ENCODE data around the gene CDC27. TPM values are rescaled to one million over a fixed set of nuclear protein-coding genes. Genes with fewer than 3 reads are reported as not detected.
"Not testable (repeated sequence)": the region's sequence is repeated elsewhere in the genome, so short reads cannot be mapped to it uniquely, and the experiment has no call there.

Gene CDC27
- total and polyA plus RNA-seq, 2 donors (not counting 1 experiment from before 2014, with no cell fraction given), result 106 to 137 TPM

DNA sequence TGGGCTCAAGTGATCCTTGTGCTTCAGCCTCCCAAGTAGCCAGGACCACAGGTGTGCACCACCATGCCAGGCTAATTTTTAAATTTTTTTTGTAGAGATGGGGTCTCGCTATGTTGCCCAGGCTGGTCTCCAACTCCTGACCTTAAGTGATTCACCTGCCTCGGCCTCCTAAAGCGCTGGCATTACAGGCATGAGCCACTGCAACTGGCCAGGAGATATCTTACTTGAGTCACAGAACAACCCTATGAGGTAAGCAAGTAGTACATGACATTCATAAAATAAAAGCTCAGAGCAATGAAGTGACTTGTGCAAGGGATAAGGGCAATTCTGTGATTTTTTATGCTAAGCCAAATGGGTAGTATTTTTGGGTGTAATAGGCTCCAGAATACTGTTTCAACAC, 57.3 kb downstream of the CDC27 start:
- Histone ChIP-seq H3K4me3 (replicated peaks in 1 of 4; ENCODE audit: control extremely low read depth in 1 of 4, insufficient read depth in 1 of 4, low read depth in 3 of 4, low read length in 4 of 4) (no peak overlapping the region), H3K9me3 (ENCODE audit: control insufficient read depth, insufficient read depth, low read depth, low read length) (no peaks in the 10 kb centered on the region), H3K4me2 (ENCODE audit: extremely low read depth, insufficient read depth, low read length) (no peak overlapping the region), H3K27ac (ENCODE audit: insufficient read depth, low read length) (no peak overlapping the region), H3K79me2 (ENCODE audit: control insufficient read depth, insufficient read depth, low read length) (no peaks in the 10 kb centered on the region), H3K27me3 (ENCODE audit: control insufficient read depth, insufficient read depth, low read length) (no peaks in the 10 kb centered on the region), H3K4me1 (ENCODE audit: control insufficient read depth, extremely low read depth, insufficient read depth, low read length) (no peaks in the 10 kb centered on the region), H3K36me3 (ENCODE audit: control insufficient read depth, insufficient read depth, low read length) (peaks cover 5% of the 10 kb centered on the region), H2AFZ (ENCODE audit: low read length) (no peak overlapping the region), H3K9ac (ENCODE audit: insufficient read depth, low read length) (no peak overlapping the region), H4K20me1 (ENCODE audit: control insufficient read depth, extremely low read depth, insufficient read depth, low read length) (no peaks in the 10 kb centered on the region)
- DNase-seq (ENCODE audit: low read depth in 2 of 2), result peak in 1 of 2 donors; percentile 41
- TF ChIP-seq, protein P1, sequence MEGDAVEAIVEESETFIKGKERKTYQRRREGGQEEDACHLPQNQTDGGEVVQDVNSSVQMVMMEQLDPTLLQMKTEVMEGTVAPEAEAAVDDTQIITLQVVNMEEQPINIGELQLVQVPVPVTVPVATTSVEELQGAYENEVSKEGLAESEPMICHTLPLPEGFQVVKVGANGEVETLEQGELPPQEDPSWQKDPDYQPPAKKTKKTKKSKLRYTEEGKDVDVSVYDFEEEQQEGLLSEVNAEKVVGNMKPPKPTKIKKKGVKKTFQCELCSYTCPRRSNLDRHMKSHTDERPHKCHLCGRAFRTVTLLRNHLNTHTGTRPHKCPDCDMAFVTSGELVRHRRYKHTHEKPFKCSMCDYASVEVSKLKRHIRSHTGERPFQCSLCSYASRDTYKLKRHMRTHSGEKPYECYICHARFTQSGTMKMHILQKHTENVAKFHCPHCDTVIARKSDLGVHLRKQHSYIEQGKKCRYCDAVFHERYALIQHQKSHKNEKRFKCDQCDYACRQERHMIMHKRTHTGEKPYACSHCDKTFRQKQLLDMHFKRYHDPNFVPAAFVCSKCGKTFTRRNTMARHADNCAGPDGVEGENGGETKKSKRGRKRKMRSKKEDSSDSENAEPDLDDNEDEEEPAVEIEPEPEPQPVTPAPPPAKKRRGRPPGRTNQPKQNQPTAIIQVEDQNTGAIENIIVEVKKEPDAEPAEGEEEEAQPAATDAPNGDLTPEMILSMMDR (conservative IDR thresholded peaks at IDR 0.05 in 1 of 2, IDR thresholded peaks at IDR 0.05 in 1 of 2; ENCODE audit: low read depth in 1 of 2, low read length in 2 of 2), result no peak

DNA sequence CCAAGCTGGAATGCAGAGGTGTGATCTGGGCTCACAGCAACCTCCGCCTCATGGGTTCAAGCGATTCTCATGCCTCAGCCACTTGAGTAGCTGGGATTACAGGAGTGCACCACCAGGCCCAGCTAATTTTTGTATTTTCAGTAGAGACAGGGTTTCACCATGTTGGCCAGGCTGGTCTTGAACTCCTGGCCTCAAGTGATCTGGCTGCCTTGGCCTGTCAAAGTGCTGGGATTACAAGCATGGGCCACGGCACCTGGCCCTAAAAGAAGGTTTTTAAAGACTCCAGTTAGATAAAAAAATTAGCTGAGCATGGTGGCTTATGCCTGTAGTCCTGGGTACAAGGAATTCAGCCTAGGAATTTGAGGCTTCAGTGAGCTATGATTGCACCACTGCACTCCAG, 62.3 kb downstream of the CDC27 start:
- not testable (repeated sequence) for H3K79me2 ChIP-seq (ENCODE audit: control insufficient read depth, insufficient read depth, low read length); DNase-seq (ENCODE audit: low read depth in 2 of 2); H3K36me3 ChIP-seq (ENCODE audit: control insufficient read depth, insufficient read depth, low read length)

DNA sequence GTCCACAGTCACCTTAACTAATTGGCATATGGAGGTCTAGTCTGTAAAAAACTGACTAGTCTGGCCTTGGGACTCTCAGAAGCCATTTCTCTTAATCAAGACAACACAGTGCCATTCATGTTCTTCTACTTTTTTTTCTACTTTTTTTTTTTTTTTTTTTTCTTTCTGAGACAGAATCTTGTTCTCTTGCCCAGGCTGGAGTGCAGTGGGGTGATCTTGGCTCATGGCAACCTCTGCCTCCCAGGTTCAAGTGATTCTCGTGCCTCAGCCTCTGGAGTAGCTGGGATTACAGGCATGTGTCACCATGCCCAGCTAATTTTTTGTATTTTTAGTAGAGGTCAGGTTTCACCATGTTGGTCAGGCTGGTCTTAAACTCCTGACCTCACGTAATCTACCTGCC, 65.8 kb downstream of the CDC27 start:
- not testable (repeated sequence) for H3K27me3 ChIP-seq (ENCODE audit: control insufficient read depth, insufficient read depth, low read length); H3K9me3 ChIP-seq (ENCODE audit: control insufficient read depth, insufficient read depth, low read depth, low read length); H3K36me3 ChIP-seq (ENCODE audit: control insufficient read depth, insufficient read depth, low read length); H3K27ac ChIP-seq (ENCODE audit: insufficient read depth, low read length); H2AFZ ChIP-seq (ENCODE audit: low read length); H3K4me3 ChIP-seq (replicated peaks in 1 of 4; ENCODE audit: control extremely low read depth in 1 of 4, insufficient read depth in 1 of 4, low read depth in 3 of 4, low read length in 4 of 4); H3K9ac ChIP-seq (ENCODE audit: insufficient read depth, low read length); H4K20me1 ChIP-seq (ENCODE audit: control insufficient read depth, extremely low read depth, insufficient read depth, low read length); H3K79me2 ChIP-seq (ENCODE audit: control insufficient read depth, insufficient read depth, low read length); H3K4me2 ChIP-seq (ENCODE audit: extremely low read depth, insufficient read depth, low read length); DNase-seq (ENCODE audit: low read depth in 2 of 2)
- H3K4me1 ChIP-seq (ENCODE audit: control insufficient read depth, extremely low read depth, insufficient read depth, low read length), result peaks cover 12% of the 10 kb centered on the region

More for the DNA sequence above, 62.3 kb downstream of the CDC27 start:
- H4K20me1 ChIP-seq (ENCODE audit: control insufficient read depth, extremely low read depth, insufficient read depth, low read length); H2AFZ ChIP-seq (ENCODE audit: low read length); H3K9me3 ChIP-seq (ENCODE audit: control insufficient read depth, insufficient read depth, low read depth, low read length); H3K9ac ChIP-seq (ENCODE audit: insufficient read depth, low read length); H3K27ac ChIP-seq (ENCODE audit: insufficient read depth, low read length); H3K4me3 ChIP-seq (replicated peaks in 1 of 4; ENCODE audit: control extremely low read depth in 1 of 4, insufficient read depth in 1 of 4, low read depth in 3 of 4, low read length in 4 of 4); H3K27me3 ChIP-seq (ENCODE audit: control insufficient read depth, insufficient read depth, low read length); H3K4me2 ChIP-seq (ENCODE audit: extremely low read depth, insufficient read depth, low read length); H3K4me1 ChIP-seq (ENCODE audit: control insufficient read depth, extremely low read depth, insufficient read depth, low read length): not testable (repeated sequence)

DNA sequence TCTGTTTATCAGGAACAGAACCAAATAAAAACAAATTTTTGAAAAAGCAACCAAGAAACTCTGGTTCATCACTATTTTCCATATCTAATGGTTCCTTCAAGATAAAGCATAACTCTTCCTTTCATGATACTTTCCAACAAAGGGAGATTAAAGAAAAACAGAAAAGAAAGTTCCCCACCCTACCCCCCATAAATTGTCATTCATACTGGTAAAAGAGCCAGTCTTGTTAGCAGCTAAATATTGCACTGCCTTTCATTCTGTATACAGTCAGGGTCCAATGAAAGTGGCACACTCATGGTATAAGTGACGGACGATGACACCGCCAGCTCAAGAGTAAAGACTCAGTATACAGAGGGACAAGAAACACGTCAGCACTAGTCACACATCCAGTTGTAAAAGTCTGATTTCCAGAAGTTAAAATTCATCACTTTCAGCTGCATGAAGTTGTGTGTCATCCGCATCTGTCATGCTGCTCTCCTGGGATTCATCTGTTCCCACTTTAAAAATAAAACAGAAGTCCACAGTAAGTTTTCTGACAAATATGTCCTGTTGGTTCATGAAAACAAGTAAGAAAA, 68.5 kb downstream of the CDC27 start:
- Histone ChIP-seq H2AFZ (ENCODE audit: low read length) (no peak overlapping the region), H3K4me2 (ENCODE audit: extremely low read depth, insufficient read depth, low read length) (no peak overlapping the region), H4K20me1 (ENCODE audit: control insufficient read depth, extremely low read depth, insufficient read depth, low read length) (peaks cover 3% of the 10 kb centered on the region), H3K4me1 (ENCODE audit: control insufficient read depth, extremely low read depth, insufficient read depth, low read length) (peaks cover 12% of the 10 kb centered on the region), H3K27me3 (ENCODE audit: control insufficient read depth, insufficient read depth, low read length) (no peaks in the 10 kb centered on the region), H3K9me3 (ENCODE audit: control insufficient read depth, insufficient read depth, low read depth, low read length) (no peaks in the 10 kb centered on the region), H3K27ac (ENCODE audit: insufficient read depth, low read length) (no peak overlapping the region), H3K79me2 (ENCODE audit: control insufficient read depth, insufficient read depth, low read length) (no peaks in the 10 kb centered on the region), H3K36me3 (ENCODE audit: control insufficient read depth, insufficient read depth, low read length) (peaks cover 4% of the 10 kb centered on the region), H3K4me3 (replicated peaks in 1 of 4; ENCODE audit: control extremely low read depth in 1 of 4, insufficient read depth in 1 of 4, low read depth in 3 of 4, low read length in 4 of 4) (no peak overlapping the region), H3K9ac (ENCODE audit: insufficient read depth, low read length) (no peak overlapping the region)
- DNase-seq (ENCODE audit: low read depth in 2 of 2), result peak in 1 of 2 donors; percentile 64
- TF ChIP-seq, protein P1 (conservative IDR thresholded peaks at IDR 0.05 in 1 of 2, IDR thresholded peaks at IDR 0.05 in 1 of 2; ENCODE audit: low read depth in 1 of 2, low read length in 2 of 2), result no peak
- no peak for TF ChIP-seq EZH2 (IDR thresholded peaks at IDR 0.05; ENCODE audit: low read length, missing control alignments)
